Activated naive CD4-positive, alpha-beta T cell treated with anti-CD3 and anti-CD28 coated beads for 36 hours (primary cell): ENCODE results near the gene DLGAP1. TPM values are rescaled to one million over a fixed set of nuclear protein-coding genes. Genes with fewer than 3 reads are reported as not detected.

Source experiments
- CTCF ChIA-PET: fragments of 350-600 bp; sonication (Branson Sonifier 250); formaldehyde crosslinking; loops from one replicate; lab custom pipeline; 2021; ENCODE audit warnings: antibody characterized with exemption; lab: Charles Lee
- DNase-seq: peaks from one replicate; pipeline ENCODE4 v3.0.0-alpha.2; 2020
- H3K27ac Mint-ChIP-seq: one replicate; pipeline ENCODE4 v1.8.0; 2021; ENCODE audit warnings: mild to moderate bottlenecking, mixed read lengths
- H3K27me3 Mint-ChIP-seq: one replicate; pipeline ENCODE4 v1.8.0; 2021; ENCODE audit warnings: low read depth, mixed read lengths
- H3K36me3 Mint-ChIP-seq: one replicate; pipeline ENCODE4 v1.8.0; 2021; ENCODE audit warnings: low read depth, mixed read lengths
- H3K4me1 Mint-ChIP-seq: one replicate; pipeline ENCODE4 v1.8.0; 2021; ENCODE audit warnings: low read depth, mixed read lengths
- H3K4me3 Mint-ChIP-seq: one replicate; pipeline ENCODE4 v1.8.0; 2021; ENCODE audit warnings: mild to moderate bottlenecking, moderate library complexity, mixed read lengths
- H3K9me3 Mint-ChIP-seq: one replicate; pipeline ENCODE4 v1.8.0; 2021; ENCODE audit warnings: mixed read lengths
- intact Hi-C: fragments of 100-400 bp; cut with micrococcal nuclease; formaldehyde crosslinking; loops from one replicate; pipeline ENCODE4 v1.15.1; 2023
- total RNA-seq, 2 experiments: library from RNA; stranded (reverse); gene quantifications; one replicate each; pipeline ENCODE4 v1.2.3, GENCODE V29; 2021

Gene DLGAP1
- total RNA-seq, 2 experiments from 2014 or later: not detected

DNA sequence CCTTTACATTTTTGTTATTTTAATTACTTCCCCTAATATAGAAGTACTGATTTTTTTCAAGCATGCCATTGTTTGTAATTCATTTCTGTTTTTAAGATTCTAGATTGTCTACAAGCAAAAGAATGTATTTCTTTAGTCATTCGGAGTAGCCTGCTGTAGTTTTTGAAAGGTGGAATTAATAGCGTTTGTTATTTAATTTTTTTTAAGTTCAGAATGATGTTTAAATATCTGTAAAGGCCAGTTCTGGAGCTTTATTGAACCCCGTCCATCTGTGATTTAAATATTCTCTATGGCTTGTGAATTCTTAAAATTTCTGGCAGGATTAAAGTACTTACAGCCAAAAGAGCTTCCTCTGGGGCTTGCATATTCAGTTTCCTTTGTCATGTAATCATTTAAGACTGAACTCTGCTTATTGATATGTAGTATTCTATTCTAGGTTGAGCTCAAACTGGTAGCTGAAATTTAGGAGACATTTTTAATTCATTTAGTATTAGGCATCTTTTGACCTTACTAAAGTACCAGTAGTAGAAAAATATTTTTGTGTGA, 999.9 kb downstream of the DLGAP1 start:
- H3K4me1 Mint-ChIP-seq: peaks cover 64% of the 10 kb centered on the region
- no peak for DNase-seq
- CTCF ChIA-PET: interaction anchor here (0.7 to 6.1 kb wide), 26 partner anchors 11 to 411 kb away, joined by 3 to 47 read pairs (median 4); no protein-coding TSS in a partner anchor
- H3K4me3 Mint-ChIP-seq: no peak overlapping the region
- intact Hi-C loops: loop anchor here (10.0 kb wide), 1 partner anchor 880 kb away; the partner anchor contains the start of genes METTL4 and NDC80
- no peak overlapping the region for H3K27ac Mint-ChIP-seq
- peaks cover 38% of the 10 kb centered on the region for H3K36me3 Mint-ChIP-seq
- no peaks in the 10 kb centered on the region for H3K27me3 Mint-ChIP-seq
- no peaks in the 10 kb centered on the region for H3K9me3 Mint-ChIP-seq

DNA sequence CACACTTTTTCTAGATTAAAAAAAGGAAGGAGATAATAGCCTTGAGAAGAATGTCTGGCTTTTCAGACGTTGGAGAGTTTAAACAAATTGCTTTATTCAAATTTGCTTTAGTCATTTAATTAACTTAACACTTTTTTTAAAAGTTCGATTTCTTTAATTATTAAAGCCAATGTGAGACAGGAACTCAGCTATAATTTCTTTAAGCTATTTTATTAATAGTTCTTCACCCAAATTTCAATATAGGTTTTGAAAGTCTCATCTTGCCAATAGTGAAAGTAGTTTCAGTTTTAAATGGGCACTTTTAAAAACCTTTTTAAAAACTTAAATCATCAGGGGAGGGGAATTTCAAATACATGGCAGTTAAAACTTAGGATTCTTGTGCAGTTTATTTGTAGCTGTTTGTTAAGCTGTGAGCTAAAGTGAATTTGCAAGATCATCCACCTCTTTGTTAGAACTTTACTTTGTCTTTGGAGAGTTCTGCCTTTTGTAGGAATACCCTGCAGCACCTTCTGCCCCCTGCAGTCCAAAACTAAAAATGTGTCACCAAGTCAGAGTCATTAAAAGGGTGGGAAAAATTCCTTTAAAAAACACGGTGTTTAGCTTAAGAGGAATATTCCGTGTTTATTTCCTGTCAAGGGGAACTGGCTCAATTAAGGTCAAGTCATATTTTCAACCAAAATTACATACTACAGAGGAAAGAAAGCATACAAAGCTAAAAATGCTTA, 1000.6 kb downstream of the DLGAP1 start:
- CTCF ChIA-PET: interaction anchor here (0.7 to 6.1 kb wide), 31 partner anchors 8 to 546 kb away, joined by 3 to 47 read pairs (median 4); no protein-coding TSS in a partner anchor
- peak overlapping the region; percentile 99 for H3K27ac Mint-ChIP-seq

DNA sequence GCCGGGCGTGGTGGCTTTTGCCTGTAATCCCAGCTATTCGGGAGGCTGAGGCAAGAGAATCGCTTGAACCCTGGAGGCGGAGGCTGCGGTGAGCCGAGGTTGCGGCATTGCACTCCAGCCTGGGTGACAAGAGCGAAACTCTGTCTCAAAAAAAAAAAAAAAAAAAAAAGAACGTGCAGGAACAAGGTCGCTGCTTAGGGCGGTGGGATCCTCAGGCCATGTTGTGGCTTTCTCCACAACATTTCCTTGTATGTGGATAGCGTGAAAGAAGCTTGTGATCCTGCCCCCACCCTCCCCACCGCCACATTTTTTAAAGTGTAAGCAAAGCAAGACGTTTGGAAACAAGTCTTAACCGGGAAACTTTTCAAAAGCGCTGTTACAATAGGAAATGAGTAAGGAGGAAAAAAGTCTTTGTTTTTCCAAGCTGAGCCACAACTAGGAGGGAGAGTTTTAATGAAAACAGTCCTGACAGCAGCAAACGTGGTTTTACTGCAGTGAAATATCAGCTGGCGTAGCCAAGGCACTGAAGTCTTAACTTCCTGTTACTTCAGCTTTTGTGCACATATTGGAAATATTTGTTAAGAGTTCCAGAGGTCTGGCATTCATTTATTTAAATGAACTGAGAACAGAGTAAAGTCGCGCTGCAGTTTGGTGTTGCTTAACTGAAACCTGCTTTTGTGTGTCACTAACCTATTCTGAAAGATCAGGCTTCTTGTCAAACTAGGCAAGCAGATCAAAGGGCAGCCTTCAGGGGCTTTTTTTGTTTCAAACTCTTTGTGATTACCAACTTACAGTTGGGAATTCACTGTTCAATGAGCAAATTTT, 1001.4 kb downstream of the DLGAP1 start:
- peak overlapping the region; percentile 99 for H3K27ac Mint-ChIP-seq

More for the DNA sequence above, 1000.6 kb downstream of the DLGAP1 start:
- intact Hi-C loops: loop anchor here (1.0 to 10.0 kb wide), 12 partner anchors 74 to 880 kb away; partner anchors contain the start of genes METTL4, MYL12B and NDC80
- Mint-ChIP-seq H3K4me1 (peaks cover 63% of the 10 kb centered on the region), H3K4me3 (peak overlapping the region; percentile 89), H3K27me3 (no peaks in the 10 kb centered on the region), H3K9me3 (no peaks in the 10 kb centered on the region), H3K36me3 (peaks cover 38% of the 10 kb centered on the region)
- DNase-seq: peak; percentile 31

DNA sequence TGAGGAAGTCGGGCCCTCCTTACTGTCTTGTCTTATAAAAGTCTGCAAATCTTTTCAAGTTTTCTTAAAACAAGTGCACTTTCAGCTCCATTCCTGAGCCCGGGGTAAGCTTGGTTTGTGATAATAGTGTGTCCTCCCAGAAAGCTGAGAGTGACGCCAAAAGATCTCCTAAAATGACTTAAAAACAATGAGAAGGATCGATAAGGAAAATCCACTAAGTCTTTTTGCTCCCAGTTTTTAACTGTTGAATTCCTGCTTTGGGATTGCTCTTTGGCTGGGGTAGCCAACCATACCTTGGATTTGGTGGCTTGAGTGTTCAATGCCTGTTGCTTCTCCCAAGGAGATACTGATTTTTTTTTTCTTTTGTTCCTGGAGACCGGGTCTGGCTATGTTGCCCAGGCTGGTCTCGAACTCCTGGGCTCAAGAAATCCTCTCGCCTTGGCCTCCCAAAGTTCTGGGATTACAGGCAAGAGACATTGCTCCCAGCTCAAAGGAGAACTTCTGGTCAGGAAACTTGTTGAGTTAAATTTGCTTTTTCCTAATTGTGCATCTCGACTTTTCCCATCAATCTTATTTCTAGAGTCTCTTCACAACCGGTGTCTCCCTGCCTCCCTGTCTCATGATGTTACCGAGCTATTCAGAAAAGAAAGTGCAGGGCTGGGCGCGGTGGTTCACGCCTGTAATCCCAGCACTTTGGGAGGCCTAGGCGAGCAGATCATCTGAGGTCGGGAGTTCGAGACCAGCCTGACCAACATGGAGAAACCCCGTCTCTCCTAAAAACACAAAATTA, 1002.2 kb downstream of the DLGAP1 start:
- CTCF ChIA-PET: interaction anchor here (0.7 to 6.1 kb wide), 13 partner anchors 11 to 212 kb away, joined by 3 to 47 read pairs (median 6); no protein-coding TSS in a partner anchor
- no peaks in the 10 kb centered on the region for H3K9me3 Mint-ChIP-seq
- no peak for DNase-seq

More for the DNA sequence above, 1001.4 kb downstream of the DLGAP1 start:
- peaks cover 57% of the 10 kb centered on the region for H3K4me1 Mint-ChIP-seq
- peak overlapping the region; percentile 89 for H3K4me3 Mint-ChIP-seq
- CTCF ChIA-PET: interaction anchor here (0.7 to 6.1 kb wide), 23 partner anchors 9 to 212 kb away, joined by 3 to 47 read pairs (median 5); no protein-coding TSS in a partner anchor
- peak; percentile 78 for DNase-seq
- no peaks in the 10 kb centered on the region for H3K27me3 Mint-ChIP-seq
- peaks cover 33% of the 10 kb centered on the region for H3K36me3 Mint-ChIP-seq
- H3K9me3 Mint-ChIP-seq: no peaks in the 10 kb centered on the region
- intact Hi-C loops: loop anchor here (1.0 to 10.0 kb wide), 12 partner anchors 73 to 879 kb away; partner anchors contain the start of genes METTL4, MYL12B and NDC80

DNA sequence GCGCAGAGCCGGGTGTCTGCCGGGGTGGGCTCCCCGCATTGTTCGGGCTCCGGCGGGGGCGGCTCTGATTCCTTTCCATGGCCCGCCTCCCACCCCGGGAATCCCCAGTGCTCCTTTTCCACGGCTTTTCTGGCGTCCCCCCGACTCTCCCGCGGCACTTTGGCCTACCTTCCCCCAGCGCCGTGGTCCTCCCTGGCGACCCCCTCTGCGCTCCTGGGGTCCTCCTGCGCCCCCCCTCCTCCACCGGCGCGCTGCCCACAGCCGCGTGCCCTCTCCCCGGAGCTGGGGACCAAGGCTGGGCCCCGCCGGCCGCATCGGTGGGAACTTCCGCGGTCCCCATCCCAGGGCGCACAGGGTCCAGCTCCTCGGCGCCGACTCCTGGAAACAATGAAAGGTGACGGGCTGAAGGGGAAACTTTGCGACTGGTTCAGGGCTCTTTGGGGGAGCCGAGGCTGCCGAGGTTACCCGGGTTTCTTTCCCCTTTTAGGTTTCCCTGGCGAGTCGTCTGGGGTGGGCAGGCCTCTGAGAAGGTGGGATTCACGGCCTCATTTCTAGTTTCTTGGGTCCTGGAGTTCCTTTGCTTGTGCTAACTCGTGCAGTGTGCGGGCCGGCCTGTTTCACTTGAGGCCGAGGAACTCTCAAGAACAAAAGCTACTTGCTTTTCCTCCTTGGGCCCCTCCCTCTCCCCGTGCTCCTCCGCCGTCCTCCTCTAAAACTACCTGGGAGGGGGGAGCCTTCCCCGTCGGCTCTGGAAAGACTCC, 1002.9 kb downstream of the DLGAP1 start:
- no peaks in the 10 kb centered on the region for H3K27me3 Mint-ChIP-seq
- peak; percentile 52 for DNase-seq
- peaks cover 52% of the 10 kb centered on the region for H3K4me1 Mint-ChIP-seq
- H3K36me3 Mint-ChIP-seq: peaks cover 22% of the 10 kb centered on the region
- H3K9me3 Mint-ChIP-seq: no peaks in the 10 kb centered on the region
- H3K27ac Mint-ChIP-seq: peak overlapping the region; percentile 99
- peak overlapping the region; percentile 89 for H3K4me3 Mint-ChIP-seq
- CTCF ChIA-PET: interaction anchor here (0.7 to 6.1 kb wide), 13 partner anchors 11 to 213 kb away, joined by 3 to 47 read pairs (median 6); no protein-coding TSS in a partner anchor
- intact Hi-C loops: loop anchor here (1.0 to 10.0 kb wide), 11 partner anchors 7 to 877 kb away; partner anchors contain the start of genes METTL4 and NDC80

More for the DNA sequence above, 1002.2 kb downstream of the DLGAP1 start:
- Mint-ChIP-seq H3K4me3 (peak overlapping the region; percentile 89), H3K27me3 (no peaks in the 10 kb centered on the region), H3K27ac (peak overlapping the region; percentile 99), H3K4me1 (peaks cover 52% of the 10 kb centered on the region), H3K36me3 (peaks cover 29% of the 10 kb centered on the region)
- intact Hi-C loops: loop anchor here (5.0 to 10.0 kb wide), 2 partner anchors 471 to 878 kb away; partner anchors contain the start of genes METTL4 and NDC80

DNA sequence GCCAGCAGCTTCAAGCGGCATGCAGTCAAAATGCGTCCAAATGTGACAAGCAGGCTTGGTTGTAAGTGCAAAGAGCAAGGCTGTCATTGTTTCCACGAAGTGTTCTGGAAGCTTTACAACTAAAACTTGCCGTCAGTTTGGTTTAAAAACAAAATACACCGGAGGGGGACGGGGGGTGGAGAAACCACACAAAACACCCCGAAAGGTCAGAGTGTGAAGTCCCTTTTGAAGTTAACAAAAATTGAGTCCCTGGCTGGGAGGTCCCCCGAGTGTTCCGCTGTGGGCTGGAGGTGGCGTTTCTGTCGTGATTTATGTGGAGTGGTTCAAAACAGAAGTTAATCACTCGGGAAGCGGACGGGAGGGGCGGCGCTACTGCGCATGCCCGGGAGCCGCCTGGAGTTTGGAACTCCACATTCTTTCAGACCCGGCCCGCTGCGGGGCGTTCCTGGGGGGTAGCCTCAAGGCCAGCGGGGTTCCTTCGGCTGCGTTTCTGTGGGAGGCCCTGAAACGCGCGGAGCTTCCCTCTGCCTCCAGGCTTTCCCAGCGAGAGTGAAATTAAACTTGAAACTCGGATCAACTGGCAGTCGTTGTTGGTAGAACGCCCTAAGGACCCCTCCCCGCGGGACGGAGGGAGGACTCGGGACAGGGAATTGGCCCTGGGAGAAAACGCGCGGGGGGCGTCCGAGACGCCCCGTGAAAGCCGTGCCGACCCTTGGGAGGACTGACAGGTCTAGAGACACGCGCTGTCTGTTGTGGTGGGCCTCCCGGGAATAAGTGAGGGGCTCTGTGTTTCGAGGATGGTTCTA, 1003.7 kb downstream of the DLGAP1 start:
- DNase-seq: peak; percentile 93
- CTCF ChIA-PET: interaction anchor here (0.6 to 6.1 kb wide), 9 partner anchors 72 to 214 kb away, joined by 3 to 47 read pairs (median 8); no protein-coding TSS in a partner anchor

DNA sequence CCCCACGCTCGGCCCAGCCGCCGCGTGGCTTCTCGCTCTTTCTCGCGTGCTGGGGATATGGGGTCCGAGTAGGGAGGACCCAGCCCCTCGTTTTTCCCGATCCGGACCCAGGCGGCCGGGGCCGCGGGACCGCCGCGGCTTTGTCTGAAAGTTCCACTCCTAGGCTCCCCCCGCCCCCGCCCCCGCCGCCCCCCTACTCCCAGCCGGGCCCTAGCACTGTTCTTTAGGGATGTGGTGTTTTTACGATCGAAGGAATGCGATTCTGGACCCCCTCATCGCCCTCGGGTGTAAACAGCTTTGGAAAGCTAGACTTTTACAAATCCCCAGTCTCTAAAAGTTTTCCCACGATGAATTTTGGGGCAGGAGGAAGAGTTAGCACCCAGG, 1004.3 kb downstream of the DLGAP1 start:
- H3K4me3 Mint-ChIP-seq: peak overlapping the region; percentile 89
- no peak for DNase-seq
- H3K9me3 Mint-ChIP-seq: no peaks in the 10 kb centered on the region
- peaks cover 13% of the 10 kb centered on the region for H3K36me3 Mint-ChIP-seq
- intact Hi-C loops: loop anchor here (1.0 to 10.0 kb wide), 11 partner anchors 9 to 876 kb away; partner anchors contain the start of genes METTL4 and NDC80
- CTCF ChIA-PET: interaction anchor here (0.6 to 6.1 kb wide), 4 partner anchors 134 to 200 kb away, joined by 3 to 42 read pairs (median 22); no protein-coding TSS in a partner anchor
- H3K4me1 Mint-ChIP-seq: peaks cover 56% of the 10 kb centered on the region
- H3K27ac Mint-ChIP-seq: peak overlapping the region; percentile 99
- no peaks in the 10 kb centered on the region for H3K27me3 Mint-ChIP-seq

More for the DNA sequence above, 1003.7 kb downstream of the DLGAP1 start:
- Mint-ChIP-seq H3K4me3 (peak overlapping the region; percentile 89), H3K36me3 (peaks cover 15% of the 10 kb centered on the region), H3K9me3 (no peaks in the 10 kb centered on the region), H3K27me3 (no peaks in the 10 kb centered on the region), H3K27ac (peak overlapping the region; percentile 99), H3K4me1 (peaks cover 56% of the 10 kb centered on the region)
- intact Hi-C loops: loop anchor here (1.0 to 10.0 kb wide), 11 partner anchors 8 to 877 kb away; partner anchors contain the start of genes METTL4 and NDC80

DNA sequence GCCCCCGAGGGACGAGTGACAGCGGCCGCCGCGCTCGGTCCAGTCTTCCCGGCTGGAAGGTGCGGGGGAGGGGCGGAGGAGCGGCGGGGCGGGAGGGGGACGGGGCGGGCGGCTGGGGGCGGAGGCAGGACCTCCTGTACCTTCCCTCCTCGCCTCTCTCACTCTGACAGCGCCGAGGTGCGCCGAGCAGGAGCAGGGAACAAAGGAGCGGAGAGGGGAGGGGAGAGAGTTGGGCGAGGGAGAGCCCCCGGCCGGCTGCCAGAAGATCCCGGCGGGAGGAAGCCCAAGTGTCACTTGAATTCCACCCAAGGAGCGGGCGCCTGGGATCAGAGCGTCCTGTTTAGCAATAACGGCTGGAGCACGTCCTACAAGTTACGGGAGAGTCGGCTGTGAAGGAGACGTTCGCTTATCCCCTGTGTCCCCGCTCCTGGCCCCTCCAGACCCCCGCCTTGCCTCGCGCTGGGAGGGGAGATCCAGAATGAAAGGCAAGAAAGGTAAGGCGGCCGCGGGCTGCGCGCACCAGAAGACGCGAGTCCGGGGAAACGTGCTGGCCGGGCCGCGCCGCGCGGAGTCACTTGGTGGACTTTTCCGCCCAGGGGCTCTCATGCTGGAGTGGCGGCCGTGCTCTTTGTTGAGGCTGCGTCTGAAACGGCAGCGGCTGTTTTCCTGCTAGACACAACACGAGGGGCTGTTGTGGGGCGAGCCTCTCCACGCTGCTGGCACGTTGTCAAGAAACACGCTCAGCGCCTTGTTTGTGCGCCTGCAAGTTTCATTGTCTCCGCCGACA, 1004.9 kb downstream of the DLGAP1 start, which contains the start of gene TGIF1:
Gene TGIF1 (plus strand): TSS at position 161 of the 787 bp plus-strand sequence. CDS start 318 bp downstream, at position 479.
- CTCF ChIA-PET: interaction anchor here (0.5 to 6.1 kb wide), 6 partner anchors 89 to 200 kb away, joined by 3 to 42 read pairs (median 3); no protein-coding TSS in a partner anchor
- peak within 1 kb of the TSS; percentile 99 for H3K27ac Mint-ChIP-seq
- intact Hi-C loops: loop anchor here (2.0 to 10.0 kb wide), 4 partner anchors 468 to 875 kb away; partner anchors contain the start of genes METTL4 and NDC80
- peak within 1 kb of the TSS; percentile 89 for H3K4me3 Mint-ChIP-seq
- peak; percentile 60 for DNase-seq
- peaks cover 13% of the 10 kb centered on the region for H3K36me3 Mint-ChIP-seq
- H3K4me1 Mint-ChIP-seq: peaks cover 50% of the 10 kb centered on the region
- H3K9me3 Mint-ChIP-seq: no peaks in the 10 kb centered on the region
- H3K27me3 Mint-ChIP-seq: no peaks in the 10 kb centered on the region
